BJ (cell line): ENCODE data around the gene C5orf63. TPM values are rescaled to one million over a fixed set of nuclear protein-coding genes. Genes with fewer than 3 reads are reported as not detected.
"Not testable (repeated sequence)": the region's sequence is repeated elsewhere in the genome, so short reads cannot be mapped to it uniquely, and the experiment has no call there.

ENCODE experiments used
- CTCF ChIA-PET: fragments of 350-600 bp; formaldehyde crosslinking; extraction: SDS; loops from one replicate; lab custom pipeline; 2021; ENCODE audit warnings: antibody characterized with exemption, inconsistent platforms; lab: Yijun Ruan, JAX
- POLR2A ChIA-PET: fragments of 300-600 bp; sonication (Branson Sonifier 250); formaldehyde crosslinking; extraction: SDS; loops from one replicate; lab custom pipeline; 2021; ENCODE audit warnings: antibody characterized with exemption; lab: Charles Lee
- DNase-seq: peaks from one replicate; pipeline ENCODE4 v3.0.0-alpha.2; 2011; ENCODE audit warnings: low read depth
- H3K27me3 ChIP-seq: 2 replicates; pipeline ENCODE4 v1.6.0; 2011; ENCODE audit warnings: low read length; ENCODE audit not compliant: control insufficient read depth, insufficient read depth
- H3K36me3 ChIP-seq: 2 replicates; pipeline ENCODE4 v1.5.1; 2011; ENCODE audit warnings: low read length; ENCODE audit not compliant: control insufficient read depth, insufficient read depth
- H3K4me3 ChIP-seq: 2 replicates; pipeline ENCODE4 v1.5.1; 2011; ENCODE audit warnings: low read depth, mild to moderate bottlenecking, control low read depth, low read length
- polyA plus RNA-seq: library from polyadenylated mRNA; depleted of rRNA; stranded (reverse); fragments of >200 nt; gene quantifications from 2 replicates; pipeline ENCODE4 v1.2.3, GENCODE V29; 2011
- TF ChIP-seq, protein P1 (sequence below): IDR thresholded peaks from 2 replicates; pipeline ENCODE4 v1.5.1; 2011; ENCODE audit warnings: low read depth, mild to moderate bottlenecking, control low read depth, inconsistent platforms, low read length, moderate library complexity; ENCODE audit not compliant: insufficient read depth

The C5orf63 gene
- polyA plus RNA-seq, 1 experiment, result 1.4 TPM

DNA sequence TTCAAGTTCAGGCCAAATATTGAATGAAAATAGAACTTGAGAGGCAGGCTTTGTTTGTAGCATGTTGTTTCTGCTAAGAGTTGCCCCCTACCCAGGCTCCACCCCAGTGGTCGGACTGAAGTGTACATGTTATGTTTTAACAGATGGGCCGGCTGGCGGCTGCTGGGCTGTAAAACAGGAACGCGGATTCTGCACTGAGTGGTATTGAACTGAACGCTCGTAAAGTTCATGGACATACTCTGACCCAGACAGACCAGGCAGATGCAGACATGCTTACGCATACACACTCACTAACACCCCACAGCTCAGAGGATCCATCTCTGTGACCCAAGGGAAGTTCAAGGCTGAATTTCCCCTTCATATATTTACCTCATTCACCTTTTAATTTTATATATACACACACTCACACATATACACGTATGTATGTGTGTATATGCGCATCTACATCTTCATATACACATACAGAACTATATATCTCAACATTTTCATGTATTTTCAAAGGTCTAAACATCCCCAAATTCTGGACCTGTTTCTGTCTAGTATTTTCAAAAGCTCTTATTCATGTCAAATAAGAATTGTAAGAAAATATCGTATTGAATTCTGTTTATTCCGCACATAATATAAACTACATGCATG, 44.4 kb downstream of the C5orf63 start:
- Histone ChIP-seq H3K36me3 (no peaks in the 10 kb centered on the region), H3K4me3 (peak overlapping the region; percentile 91), H3K27me3 (no peaks in the 10 kb centered on the region)
- no peak for DNase-seq
- ChIA-PET CTCF (interaction anchor here (0.6 to 1.6 kb wide), 9 partner anchors 9 to 285 kb away, joined by 3 to 6 read pairs (median 3); no protein-coding TSS in a partner anchor), POLR2A (interaction anchor here (0.6 kb wide), 1 partner anchor 205 kb away, joined by 5 read pairs; no protein-coding TSS in a partner anchor)
- TF ChIP-seq, protein P1, sequence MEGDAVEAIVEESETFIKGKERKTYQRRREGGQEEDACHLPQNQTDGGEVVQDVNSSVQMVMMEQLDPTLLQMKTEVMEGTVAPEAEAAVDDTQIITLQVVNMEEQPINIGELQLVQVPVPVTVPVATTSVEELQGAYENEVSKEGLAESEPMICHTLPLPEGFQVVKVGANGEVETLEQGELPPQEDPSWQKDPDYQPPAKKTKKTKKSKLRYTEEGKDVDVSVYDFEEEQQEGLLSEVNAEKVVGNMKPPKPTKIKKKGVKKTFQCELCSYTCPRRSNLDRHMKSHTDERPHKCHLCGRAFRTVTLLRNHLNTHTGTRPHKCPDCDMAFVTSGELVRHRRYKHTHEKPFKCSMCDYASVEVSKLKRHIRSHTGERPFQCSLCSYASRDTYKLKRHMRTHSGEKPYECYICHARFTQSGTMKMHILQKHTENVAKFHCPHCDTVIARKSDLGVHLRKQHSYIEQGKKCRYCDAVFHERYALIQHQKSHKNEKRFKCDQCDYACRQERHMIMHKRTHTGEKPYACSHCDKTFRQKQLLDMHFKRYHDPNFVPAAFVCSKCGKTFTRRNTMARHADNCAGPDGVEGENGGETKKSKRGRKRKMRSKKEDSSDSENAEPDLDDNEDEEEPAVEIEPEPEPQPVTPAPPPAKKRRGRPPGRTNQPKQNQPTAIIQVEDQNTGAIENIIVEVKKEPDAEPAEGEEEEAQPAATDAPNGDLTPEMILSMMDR, result no peak

DNA sequence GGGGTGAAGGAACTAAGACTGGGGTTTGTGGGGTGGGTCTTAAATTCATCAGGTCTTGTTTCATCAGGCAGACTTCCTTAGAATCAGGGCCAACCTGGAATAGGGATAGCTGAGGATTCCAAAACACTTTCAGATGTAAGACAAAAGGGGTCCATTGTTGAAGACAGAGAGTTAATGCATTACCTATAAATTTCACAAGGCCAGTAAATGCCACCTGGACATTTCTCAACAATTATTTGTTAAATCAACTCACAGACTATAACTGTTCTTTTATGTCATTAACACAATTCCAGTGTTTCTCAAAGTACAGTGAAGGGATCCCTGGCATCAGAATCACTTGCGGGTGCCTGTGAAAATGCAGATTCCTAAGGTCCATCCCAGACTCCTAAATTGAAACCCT, 45.8 kb downstream of the C5orf63 start:
- Histone ChIP-seq H3K36me3 (no peaks in the 10 kb centered on the region), H3K27me3 (no peaks in the 10 kb centered on the region), H3K4me3 (no peak overlapping the region)
- TF ChIP-seq, protein P1, result no peak
- ChIA-PET POLR2A (no interaction called here), CTCF (no interaction called here)
- no peak for DNase-seq

DNA sequence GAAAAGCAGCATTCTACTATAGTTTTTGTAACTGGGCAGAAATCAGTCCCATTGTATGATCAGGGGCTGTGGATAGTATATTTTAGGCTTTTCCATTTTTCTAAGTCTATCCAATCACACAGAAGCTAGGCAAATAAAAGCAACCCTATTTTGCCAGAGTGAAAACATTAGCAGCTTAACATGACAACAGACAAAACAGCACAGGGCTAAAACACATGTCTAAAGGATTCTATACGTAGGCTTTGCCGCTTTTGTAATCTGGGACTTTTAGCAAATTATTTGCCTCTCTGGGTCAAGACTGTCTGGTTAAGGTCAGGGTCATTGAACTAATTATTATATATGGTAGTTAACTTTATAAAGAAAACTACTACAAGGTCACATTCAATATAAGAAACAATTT, 47.1 kb downstream of the C5orf63 start:
- TF ChIP-seq, protein P1, result no peak
- no peak overlapping the region for H3K4me3 ChIP-seq
- ChIA-PET POLR2A (no interaction called here), CTCF (interaction anchor here (0.6 to 1.4 kb wide), 5 partner anchors 11 to 1800 kb away, joined by 3 to 5 read pairs (median 4); no protein-coding TSS in a partner anchor)
- DNase-seq, result no peak
- no peaks in the 10 kb centered on the region for H3K36me3 ChIP-seq
- H3K27me3 ChIP-seq, result no peaks in the 10 kb centered on the region

DNA sequence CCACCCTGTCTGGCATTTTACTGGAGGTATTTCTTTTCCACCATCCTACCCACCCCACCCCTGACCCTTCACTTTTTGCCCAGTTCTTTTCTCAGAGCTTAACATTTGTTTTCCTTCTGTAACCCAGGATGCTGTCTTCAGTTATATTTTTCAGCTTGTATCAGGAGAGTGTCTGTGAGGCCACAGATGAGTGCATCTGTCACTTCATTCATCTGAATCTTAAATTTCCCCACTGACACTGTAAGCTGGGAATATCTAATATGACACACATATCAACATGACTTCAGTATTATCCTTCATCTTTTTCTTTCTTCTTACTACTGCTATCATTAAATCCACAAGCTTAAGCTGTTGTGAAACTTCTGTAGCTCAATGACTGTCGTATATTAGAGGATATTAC, 47.8 kb downstream of the C5orf63 start:
- Histone ChIP-seq H3K27me3 (no peaks in the 10 kb centered on the region), H3K36me3 (no peaks in the 10 kb centered on the region), H3K4me3 (no peak overlapping the region)
- POLR2A ChIA-PET, result interaction anchor here (0.5 kb wide), 1 partner anchor 161 kb away, joined by 3 read pairs; no protein-coding TSS in a partner anchor
- CTCF ChIA-PET, result interaction anchor here (0.9 to 1.4 kb wide), 4 partner anchors 10 to 180 kb away, joined by 3 to 4 read pairs (median 4); no protein-coding TSS in a partner anchor
- TF ChIP-seq, protein P1, result no peak
- no peak for DNase-seq

DNA sequence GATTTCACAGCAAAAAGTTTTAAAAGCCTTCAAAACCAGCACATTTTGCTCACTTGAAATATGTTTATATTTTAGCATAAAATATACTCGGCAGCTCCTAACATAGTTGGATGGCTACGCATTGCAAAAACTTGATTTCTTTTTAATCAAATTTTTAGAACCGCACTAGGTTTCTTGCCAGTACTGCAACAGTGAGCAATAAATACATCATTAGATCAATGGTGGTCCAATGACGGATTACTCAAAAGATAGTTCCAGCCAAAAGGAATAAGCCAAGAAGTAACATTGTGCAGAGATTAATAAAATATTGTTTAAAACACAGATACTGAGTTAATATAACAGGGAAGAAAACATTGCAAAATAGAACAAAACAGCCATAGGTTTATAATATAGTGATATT, 48.5 kb downstream of the C5orf63 start:
- no peak for DNase-seq
- TF ChIP-seq, protein P1, result no peak
- Histone ChIP-seq H3K36me3 (no peaks in the 10 kb centered on the region), H3K4me3 (no peak overlapping the region), H3K27me3 (no peaks in the 10 kb centered on the region)
- ChIA-PET CTCF (no interaction called here), POLR2A (no interaction called here)

DNA sequence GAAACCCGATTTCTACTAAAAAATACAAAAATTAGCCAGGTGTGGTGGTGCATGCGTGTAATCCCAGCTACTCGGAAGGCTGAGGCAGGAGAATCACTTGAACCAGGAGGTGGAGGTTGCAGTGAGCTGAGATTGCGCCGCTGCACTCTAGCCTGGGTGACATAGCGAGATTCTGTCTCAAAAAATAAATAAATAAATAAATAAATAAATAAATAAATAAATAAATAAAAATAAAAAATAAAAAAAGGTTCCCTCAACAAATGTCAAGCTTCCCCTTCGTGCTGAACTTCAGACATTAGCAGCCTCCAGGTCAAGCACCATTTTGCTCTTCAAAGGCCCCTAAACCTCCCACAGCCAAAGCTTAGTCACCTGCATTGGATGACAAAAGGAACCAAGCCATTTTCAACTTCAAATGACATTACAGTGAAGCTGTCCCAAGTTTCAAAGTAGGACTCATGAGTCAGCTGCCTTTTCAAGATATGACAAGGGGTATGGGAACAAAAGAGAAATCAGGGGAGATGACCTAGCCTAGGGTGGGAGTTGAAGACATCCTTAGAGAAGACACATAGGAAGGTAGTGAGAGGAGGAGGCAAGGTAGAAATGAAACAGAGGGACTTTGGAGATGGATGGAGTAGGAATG, 49.6 kb downstream of the C5orf63 start:
- DNase-seq, H3K36me3 ChIP-seq, CTCF ChIA-PET, H3K27me3 ChIP-seq, POLR2A ChIA-PET, H3K4me3 ChIP-seq: not testable (repeated sequence)
